Neural crest cell (in vitro differentiated cells): ENCODE results near the gene CD36. TPM values are rescaled to one million over a fixed set of nuclear protein-coding genes. Genes with fewer than 3 reads are reported as not detected.

ENCODE experiments used
- DNase-seq: peaks from one replicate; pipeline ENCODE4 v3.0.0; 2021; ENCODE audit warnings: low read depth, mixed read lengths, low spot score
- H3K27ac Mint-ChIP-seq: one replicate; pipeline ENCODE4 v1.8.0; 2021; ENCODE audit warnings: mild to moderate bottlenecking, mixed read lengths; ENCODE audit not compliant: unreplicated experiment
- H3K27me3 Mint-ChIP-seq: 2 replicates; pipeline ENCODE4 v1.8.0; 2021; ENCODE audit warnings: low read depth, mild to moderate bottlenecking, mixed read lengths
- H3K36me3 Mint-ChIP-seq: 2 replicates; pipeline ENCODE4 v1.8.0; 2021; ENCODE audit warnings: low read depth, mild to moderate bottlenecking, mixed read lengths
- H3K4me1 Mint-ChIP-seq: 2 replicates; pipeline ENCODE4 v1.8.0; 2021; ENCODE audit warnings: mixed read lengths
- H3K4me3 Mint-ChIP-seq: one replicate; pipeline ENCODE4 v1.8.0; 2021; ENCODE audit warnings: mild to moderate bottlenecking, mixed read lengths
- H3K9me3 Mint-ChIP-seq: 2 replicates; pipeline ENCODE4 v1.8.0; 2021; ENCODE audit warnings: mixed read lengths
- CTCF ChIP-seq: fragments of 200-600 bp; sonication (generic); conservative IDR thresholded peaks from 2 replicates; pipeline ENCODE4 v1.5.0; 2021; ENCODE audit warnings: antibody characterized with exemption, mild to moderate bottlenecking
- total RNA-seq: library from RNA; stranded (reverse); gene quantifications from 2 replicates; pipeline ENCODE4 v1.2.1, GENCODE V29; 2021

CD36 gene
- total RNA-seq, 1 donor from 2014 or later, result 0.40 TPM

- Mint-ChIP-seq H3K9me3 (peaks cover 7% of the 10 kb centered on the region), H3K36me3 (peaks cover 3% of the 10 kb centered on the region), H3K4me3 (no peak overlapping the region), H3K4me1 (peaks cover 4% of the 10 kb centered on the region), H3K27ac (no peak overlapping the region), H3K27me3 (no peaks in the 10 kb centered on the region)
- TF ChIP-seq CTCF, result no peak
- no peak for DNase-seq
Observed at GRCh38 chr7:80708123-80708522, 69.7 kb downstream of the CD36 start.

GRCh38 chr7:80711531-80711930 is 73.1 kb downstream of the CD36 start:
- peaks cover 3% of the 10 kb centered on the region for H3K36me3 Mint-ChIP-seq
- peaks cover 7% of the 10 kb centered on the region for H3K9me3 Mint-ChIP-seq
- H3K4me1 Mint-ChIP-seq, result peaks cover 4% of the 10 kb centered on the region
- H3K4me3 Mint-ChIP-seq, result no peak overlapping the region
- H3K27me3 Mint-ChIP-seq, result no peaks in the 10 kb centered on the region
- no peak for DNase-seq
- H3K27ac Mint-ChIP-seq, result no peak overlapping the region
- no peak for TF ChIP-seq CTCF

- H3K36me3 Mint-ChIP-seq, result no peaks in the 10 kb centered on the region
- no peaks in the 10 kb centered on the region for H3K9me3 Mint-ChIP-seq
- TF ChIP-seq CTCF, result no peak
- no peaks in the 10 kb centered on the region for H3K27me3 Mint-ChIP-seq
- no peak overlapping the region for H3K27ac Mint-ChIP-seq
- DNase-seq, result no peak
- no peak overlapping the region for H3K4me3 Mint-ChIP-seq
- peaks cover 16% of the 10 kb centered on the region for H3K4me1 Mint-ChIP-seq
Observed at GRCh38 chr7:80719261-80719660, 80.8 kb downstream of the CD36 start.

GRCh38 chr7:80720146-80720545 is 81.7 kb downstream of the CD36 start:
- H3K27me3 Mint-ChIP-seq, result no peaks in the 10 kb centered on the region
- no peaks in the 10 kb centered on the region for H3K36me3 Mint-ChIP-seq
- H3K4me1 Mint-ChIP-seq, result peaks cover 19% of the 10 kb centered on the region
- H3K9me3 Mint-ChIP-seq, result no peaks in the 10 kb centered on the region
- DNase-seq, result no peak
- TF ChIP-seq CTCF, result no peak
- H3K4me3 Mint-ChIP-seq, result no peak overlapping the region
- H3K27ac Mint-ChIP-seq, result no peak overlapping the region

- no peak for DNase-seq
- Mint-ChIP-seq H3K9me3 (no peaks in the 10 kb centered on the region), H3K4me1 (peaks cover 19% of the 10 kb centered on the region), H3K27me3 (no peaks in the 10 kb centered on the region), H3K36me3 (no peaks in the 10 kb centered on the region), H3K27ac (no peak overlapping the region), H3K4me3 (no peak overlapping the region)
- TF ChIP-seq CTCF, result no peak
Observed at GRCh38 chr7:80721883-80722615, 83.6 kb downstream of the CD36 start.
